Urothelium cell line (cell line): ENCODE measurements around the gene SS18L1.

Experiments used
- DNase-seq: peaks from one replicate; pipeline ENCODE4 v3.0.0; 2011; ENCODE audit warnings: low spot score, mixed read lengths
- FAIRE-seq: peaks from 2 replicates; lab custom pipeline; 2011; peaks lifted over from hg19 to GRCh38; lab: Jason Lieb, UNC

The SS18L1 gene

GRCh38 chr20:62222972-62223371 is 79.4 kb downstream of the SS18L1 start:
- FAIRE-seq, result no peak
- no peak for DNase-seq

GRCh38 chr20:62223571-62223970 is 80.0 kb downstream of the SS18L1 start:
- DNase-seq (no peak), FAIRE-seq (no peak)

GRCh38 chr20:62224113-62224855 is 80.7 kb downstream of the SS18L1 start:
- DNase-seq (no peak), FAIRE-seq (no peak)

- DNase-seq (no peak), FAIRE-seq (no peak)
These were observed 81.5 kb downstream of the SS18L1 start for GRCh38 chr20:62225026-62225425.

GRCh38 chr20:62225820-62226635 is 82.5 kb downstream of the SS18L1 start:
- FAIRE-seq (no peak), DNase-seq (no peak)

- DNase-seq, result no peak
- no peak for FAIRE-seq
These were observed 83.4 kb downstream of the SS18L1 start for GRCh38 chr20:62226707-62227590.

GRCh38 chr20:62227591-62227976 is 84.0 kb downstream of the SS18L1 start:
- FAIRE-seq, result no peak

GRCh38 chr20:62227977-62228958 is 84.7 kb downstream of the SS18L1 start:
- FAIRE-seq (no peak), DNase-seq (peak; percentile 52)

More at GRCh38 chr20:62227591-62227976, 84.0 kb downstream of the SS18L1 start:
- DNase-seq, result no peak

GRCh38 chr20:62228982-62229545 is 85.5 kb downstream of the SS18L1 start:
- no peak for DNase-seq
- FAIRE-seq, result peak; percentile 95

GRCh38 chr20:62229667-62230066 is 86.1 kb downstream of the SS18L1 start:
- peak; percentile 98 for FAIRE-seq
- DNase-seq, result no peak

- FAIRE-seq (no peak), DNase-seq (no peak)
These were observed 86.7 kb downstream of the SS18L1 start for GRCh38 chr20:62230276-62230675.

- FAIRE-seq (no peak), DNase-seq (no peak)
These were observed 87.1 kb downstream of the SS18L1 start for GRCh38 chr20:62230696-62231095.

- no peak for DNase-seq
- no peak for FAIRE-seq
These were observed 87.7 kb downstream of the SS18L1 start for GRCh38 chr20:62231292-62231691.
